ENCODE results near the gene D2HGDH. TPM values are rescaled to one million over a fixed set of nuclear protein-coding genes. Genes with fewer than 3 reads are reported as not detected.
"Not testable (repeated sequence)": the region's sequence is repeated elsewhere in the genome, so short reads cannot be mapped to it uniquely, and the experiment has no call there.

D2HGDH gene
- total RNA-seq, 2 donors from 2014 or later: 38.7 to 55.3 TPM

GRCh38 chr2:241801611-241802420 lies 67.4 kb downstream of the D2HGDH start:
- H3K4me3 ChIP-seq: no peak overlapping the region
- H3K9me3 ChIP-seq: no peaks in the 10 kb centered on the region
- 87% methylated on average over 37 of the region's 44 CpGs for WGBS
- peaks cover 4% of the 10 kb centered on the region for H3K4me1 ChIP-seq (replicated peaks)
- intact Hi-C loops (cut with DNase I): no loop called here
- no peak overlapping the region for H3K27ac ChIP-seq
- H3K27me3 ChIP-seq (replicated peaks; ENCODE audit: insufficient read depth): no peaks in the 10 kb centered on the region
- no peak for DNase-seq (ENCODE audit: low spot score)
- H3K36me3 ChIP-seq: no peaks in the 10 kb centered on the region
- TF ChIP-seq POLR2A (IDR thresholded peaks at IDR 0.05) (no peak), POLR2AphosphoS5 (IDR thresholded peaks at IDR 0.05) (no peak), CTCF (IDR thresholded peaks at IDR 0.05) (no peak)

- TF ChIP-seq POLR2AphosphoS5 (IDR thresholded peaks at IDR 0.05): no peak
- no peak for TF ChIP-seq CTCF (IDR thresholded peaks at IDR 0.05)
- TF ChIP-seq POLR2A (IDR thresholded peaks at IDR 0.05): no peak
- Histone ChIP-seq H3K36me3 (no peaks in the 10 kb centered on the region), H3K27me3 (replicated peaks; ENCODE audit: insufficient read depth) (no peaks in the 10 kb centered on the region), H3K27ac (no peak overlapping the region), H3K4me3 (peak overlapping the region in 1 of 2 donors; percentile 40), H3K9me3 (no peaks in the 10 kb centered on the region), H3K4me1 (replicated peaks) (peaks cover 4% of the 10 kb centered on the region)
- 56% methylated on average over 29 of the region's 32 CpGs for WGBS
- intact Hi-C loops (cut with DNase I): no loop called here
- DNase-seq (ENCODE audit: low spot score): no peak
These were observed 68.2 kb downstream of the D2HGDH start for GRCh38 chr2:241802421-241803318.

GRCh38 chr2:241803387-241804325 lies 69.2 kb downstream of the D2HGDH start:
- 4% methylated on average over 69 of the region's 109 CpGs for WGBS
- no peak for DNase-seq (ENCODE audit: low spot score)
- intact Hi-C loops (cut with DNase I): no loop called here
- peaks cover 4% of the 10 kb centered on the region for H3K4me1 ChIP-seq (replicated peaks)
- H3K4me3 ChIP-seq: peak overlapping the region; percentile 32 to 40
- H3K9me3 ChIP-seq: no peaks in the 10 kb centered on the region
- peak overlapping the region in 1 of 2 donors; percentile 33 for H3K27ac ChIP-seq
- no peaks in the 10 kb centered on the region for H3K36me3 ChIP-seq
- TF ChIP-seq POLR2A (IDR thresholded peaks at IDR 0.05): no peak
- TF ChIP-seq CTCF (IDR thresholded peaks at IDR 0.05): no peak
- TF ChIP-seq POLR2AphosphoS5 (IDR thresholded peaks at IDR 0.05): no peak
- no peaks in the 10 kb centered on the region for H3K27me3 ChIP-seq (replicated peaks; ENCODE audit: insufficient read depth)

- WGBS: 37% methylated on average over 24 of the region's 35 CpGs
- no peaks in the 10 kb centered on the region for H3K27me3 ChIP-seq (replicated peaks; ENCODE audit: insufficient read depth)
These were observed 70.1 kb downstream of the D2HGDH start for GRCh38 chr2:241804326-241805229.

GRCh38 chr2:241806217-241806616 lies 71.8 kb downstream of the D2HGDH start:
- no CpG with 5 or more reads among the region's 8 CpGs for WGBS

More at GRCh38 chr2:241804326-241805229, 70.1 kb downstream of the D2HGDH start:
- TF ChIP-seq CTCF (IDR thresholded peaks at IDR 0.05): no peak
- no peak for TF ChIP-seq POLR2A (IDR thresholded peaks at IDR 0.05)
- TF ChIP-seq POLR2AphosphoS5 (IDR thresholded peaks at IDR 0.05): no peak
- Histone ChIP-seq H3K27ac (peak overlapping the region; percentile 5 to 33), H3K4me3 (peak overlapping the region; percentile 32 to 40), H3K36me3 (no peaks in the 10 kb centered on the region), H3K4me1 (replicated peaks) (peaks cover 4% of the 10 kb centered on the region), H3K9me3 (no peaks in the 10 kb centered on the region)
- intact Hi-C loops (cut with DNase I): no loop called here
- no peak for DNase-seq (ENCODE audit: low spot score)

More at GRCh38 chr2:241806217-241806616, 71.8 kb downstream of the D2HGDH start:
- H3K36me3 ChIP-seq; H3K27ac ChIP-seq; H3K4me3 ChIP-seq; H3K4me1 ChIP-seq (replicated peaks); intact Hi-C loops (cut with DNase I); DNase-seq (ENCODE audit: low spot score); H3K9me3 ChIP-seq; H3K27me3 ChIP-seq (replicated peaks; ENCODE audit: insufficient read depth): not testable (repeated sequence)

All from prostate gland (tissue), 2 donors.